ENCODE measurements around the gene DCLRE1A. TPM values are rescaled to one million over a fixed set of nuclear protein-coding genes. Genes with fewer than 3 reads are reported as not detected.
"Not testable (repeated sequence)": the region's sequence is repeated elsewhere in the genome, so short reads cannot be mapped to it uniquely, and the experiment has no call there.

The DCLRE1A gene
- total and polyA plus RNA-seq, 2 donors (not counting 1 experiment from before 2014, with no cell fraction given) = 1.4 to 2.4 TPM

DNA sequence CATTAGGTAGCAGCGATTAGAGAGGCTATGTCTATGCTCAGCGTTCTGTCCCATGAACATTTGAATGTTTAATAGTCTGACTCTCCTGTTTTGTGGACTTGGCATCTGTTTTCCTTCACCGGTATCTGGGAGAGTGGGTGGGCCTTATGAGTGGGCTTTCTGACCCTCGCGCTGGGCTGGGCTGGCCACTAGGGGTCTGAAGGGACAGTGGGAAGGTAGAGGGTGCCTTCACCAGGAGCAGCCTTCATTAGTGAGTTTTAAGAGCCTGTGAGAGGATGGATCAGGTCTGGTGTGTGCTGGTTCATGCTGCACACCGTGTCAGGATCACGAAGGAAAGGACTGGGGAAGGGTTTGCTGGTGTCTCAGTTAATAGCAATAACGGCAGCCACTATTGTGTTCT lies 33.4 kb downstream of the DCLRE1A start:
- no peaks in the 10 kb centered on the region for H3K27me3 ChIP-seq (replicated peaks in 1 of 4; ENCODE audit: control extremely low read depth in 1 of 4, control insufficient read depth in 3 of 4, insufficient read depth in 4 of 4, low read length in 3 of 4)
- H3K36me3 ChIP-seq (replicated peaks in 1 of 2; ENCODE audit: control extremely low read depth in 1 of 2, control insufficient read depth in 1 of 2, extremely low read depth in 1 of 2, insufficient read depth in 2 of 2, low read length in 1 of 2) = no peaks in the 10 kb centered on the region
- no peak overlapping the region for H3K4me2 ChIP-seq (replicated peaks; ENCODE audit: low read depth, low read length, poor library complexity, severe bottlenecking)
- ATAC-seq (ENCODE audit: low read depth) = no peak
- CTCF ChIA-PET = interaction anchor here (1.1 kb wide), 1 partner anchor 22 kb away, joined by 3 read pairs; no protein-coding TSS in a partner anchor
- H4K20me1 ChIP-seq (ENCODE audit: control insufficient read depth, insufficient read depth, low read length, poor library complexity, severe bottlenecking) = no peaks in the 10 kb centered on the region
- no peak for DNase-seq
- H2AFZ ChIP-seq (ENCODE audit: insufficient read depth, low read depth, low read length, poor library complexity, severe bottlenecking) = no peak overlapping the region
- POLR2A ChIA-PET = no interaction called here
- WGBS (ENCODE audit: insufficient coverage) = 97% methylated on average over 7 of the region's 8 CpGs
- no peak overlapping the region for H3K27ac Mint-ChIP-seq
- no peaks in the 10 kb centered on the region for H3K4me1 ChIP-seq (ENCODE audit: control insufficient read depth in 2 of 2, insufficient read depth in 2 of 2, low read length in 2 of 2)
- H3K9ac ChIP-seq (ENCODE audit: low read length) = no peak overlapping the region
- H3K4me3 Mint-ChIP-seq = no peak overlapping the region
- peaks cover 0 to 4% (median 0%) of the 10 kb centered on the region in 3 donors for H3K9me3 ChIP-seq (ENCODE audit: control extremely low read depth in 1 of 3, control insufficient read depth in 2 of 3, insufficient read depth in 1 of 3, low read length in 2 of 3)
- H3K9me3 Mint-ChIP-seq (ENCODE audit: insufficient read depth) = no peaks in the 10 kb centered on the region
- no peak overlapping the region for H3K4me3 ChIP-seq (ENCODE audit: control extremely low read depth in 1 of 5, extremely low read depth in 1 of 5, insufficient read depth in 1 of 5, low read depth in 2 of 5, low read length in 4 of 5)
- TF ChIP-seq, protein P1, sequence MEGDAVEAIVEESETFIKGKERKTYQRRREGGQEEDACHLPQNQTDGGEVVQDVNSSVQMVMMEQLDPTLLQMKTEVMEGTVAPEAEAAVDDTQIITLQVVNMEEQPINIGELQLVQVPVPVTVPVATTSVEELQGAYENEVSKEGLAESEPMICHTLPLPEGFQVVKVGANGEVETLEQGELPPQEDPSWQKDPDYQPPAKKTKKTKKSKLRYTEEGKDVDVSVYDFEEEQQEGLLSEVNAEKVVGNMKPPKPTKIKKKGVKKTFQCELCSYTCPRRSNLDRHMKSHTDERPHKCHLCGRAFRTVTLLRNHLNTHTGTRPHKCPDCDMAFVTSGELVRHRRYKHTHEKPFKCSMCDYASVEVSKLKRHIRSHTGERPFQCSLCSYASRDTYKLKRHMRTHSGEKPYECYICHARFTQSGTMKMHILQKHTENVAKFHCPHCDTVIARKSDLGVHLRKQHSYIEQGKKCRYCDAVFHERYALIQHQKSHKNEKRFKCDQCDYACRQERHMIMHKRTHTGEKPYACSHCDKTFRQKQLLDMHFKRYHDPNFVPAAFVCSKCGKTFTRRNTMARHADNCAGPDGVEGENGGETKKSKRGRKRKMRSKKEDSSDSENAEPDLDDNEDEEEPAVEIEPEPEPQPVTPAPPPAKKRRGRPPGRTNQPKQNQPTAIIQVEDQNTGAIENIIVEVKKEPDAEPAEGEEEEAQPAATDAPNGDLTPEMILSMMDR (IDR thresholded peaks at IDR 0.05) = no peak
- TF ChIP-seq EZH2 (IDR thresholded peaks at IDR 0.05; ENCODE audit: borderline replicate concordance, insufficient read depth, low read depth, low read length, poor library complexity, severe bottlenecking) = no peak
- intact Hi-C loops (cut with micrococcal nuclease) = no loop called here
- H3K27ac ChIP-seq (ENCODE audit: low read length in 2 of 2) = no peak overlapping the region
- H3K4me1 Mint-ChIP-seq = no peaks in the 10 kb centered on the region
- no peaks in the 10 kb centered on the region for H3K79me2 ChIP-seq (ENCODE audit: control insufficient read depth, insufficient read depth, low read length)
- H3K27me3 Mint-ChIP-seq = peaks cover 15% of the 10 kb centered on the region

GRCh38 chr10:113819989-113820388 lies 33.9 kb downstream of the DCLRE1A start:
- ATAC-seq (ENCODE audit: low read depth) (no peak), DNase-seq (no peak)
- Histone ChIP-seq H3K9me3 (ENCODE audit: control extremely low read depth in 1 of 3, control insufficient read depth in 2 of 3, insufficient read depth in 1 of 3, low read length in 2 of 3) (no peaks in the 10 kb centered on the region), H3K36me3 (replicated peaks in 1 of 2; ENCODE audit: control extremely low read depth in 1 of 2, control insufficient read depth in 1 of 2, extremely low read depth in 1 of 2, insufficient read depth in 2 of 2, low read length in 1 of 2) (no peaks in the 10 kb centered on the region), H3K4me2 (replicated peaks; ENCODE audit: low read depth, low read length, poor library complexity, severe bottlenecking) (no peak overlapping the region), H3K27ac (ENCODE audit: low read length in 2 of 2) (no peak overlapping the region), H3K27me3 (replicated peaks in 1 of 4; ENCODE audit: control extremely low read depth in 1 of 4, control insufficient read depth in 3 of 4, insufficient read depth in 4 of 4, low read length in 3 of 4) (no peaks in the 10 kb centered on the region), H3K4me1 (ENCODE audit: control insufficient read depth in 2 of 2, insufficient read depth in 2 of 2, low read length in 2 of 2) (no peaks in the 10 kb centered on the region), H3K79me2 (ENCODE audit: control insufficient read depth, insufficient read depth, low read length) (no peaks in the 10 kb centered on the region), H3K9ac (ENCODE audit: low read length) (no peak overlapping the region), H4K20me1 (ENCODE audit: control insufficient read depth, insufficient read depth, low read length, poor library complexity, severe bottlenecking) (no peaks in the 10 kb centered on the region), H2AFZ (ENCODE audit: insufficient read depth, low read depth, low read length, poor library complexity, severe bottlenecking) (no peak overlapping the region), H3K4me3 (ENCODE audit: control extremely low read depth in 1 of 5, extremely low read depth in 1 of 5, insufficient read depth in 1 of 5, low read depth in 2 of 5, low read length in 4 of 5) (no peak overlapping the region)
- no peaks in the 10 kb centered on the region for H3K9me3 Mint-ChIP-seq (ENCODE audit: insufficient read depth)
- no peak for TF ChIP-seq EZH2 (IDR thresholded peaks at IDR 0.05; ENCODE audit: borderline replicate concordance, insufficient read depth, low read depth, low read length, poor library complexity, severe bottlenecking)
- TF ChIP-seq, protein P1 (IDR thresholded peaks at IDR 0.05) = no peak
- ChIA-PET POLR2A (no interaction called here), CTCF (interaction anchor here (1.1 kb wide), 1 partner anchor 22 kb away, joined by 3 read pairs; no protein-coding TSS in a partner anchor)
- 100% methylated on average over 1 of the region's 4 CpGs for WGBS (ENCODE audit: insufficient coverage)
- intact Hi-C loops (cut with micrococcal nuclease) = no loop called here
- H3K4me1 Mint-ChIP-seq = no peaks in the 10 kb centered on the region
- peaks cover 15% of the 10 kb centered on the region for H3K27me3 Mint-ChIP-seq
- H3K4me3 Mint-ChIP-seq = no peak overlapping the region
- no peak overlapping the region for H3K27ac Mint-ChIP-seq

GRCh38 chr10:113814700-113815099 lies 39.2 kb downstream of the DCLRE1A start:
- ATAC-seq (ENCODE audit: low read depth); H3K36me3 ChIP-seq (replicated peaks in 1 of 2; ENCODE audit: control extremely low read depth in 1 of 2, control insufficient read depth in 1 of 2, extremely low read depth in 1 of 2, insufficient read depth in 2 of 2, low read length in 1 of 2); H3K27ac Mint-ChIP-seq; H3K4me2 ChIP-seq (replicated peaks; ENCODE audit: low read depth, low read length, poor library complexity, severe bottlenecking); H3K4me3 Mint-ChIP-seq; H3K27me3 ChIP-seq (replicated peaks in 1 of 4; ENCODE audit: control extremely low read depth in 1 of 4, control insufficient read depth in 3 of 4, insufficient read depth in 4 of 4, low read length in 3 of 4); DNase-seq; H3K9me3 ChIP-seq (ENCODE audit: control extremely low read depth in 1 of 3, control insufficient read depth in 2 of 3, insufficient read depth in 1 of 3, low read length in 2 of 3); H4K20me1 ChIP-seq (ENCODE audit: control insufficient read depth, insufficient read depth, low read length, poor library complexity, severe bottlenecking); H3K4me3 ChIP-seq (ENCODE audit: control extremely low read depth in 1 of 5, extremely low read depth in 1 of 5, insufficient read depth in 1 of 5, low read depth in 2 of 5, low read length in 4 of 5); H3K9ac ChIP-seq (ENCODE audit: low read length); H3K9me3 Mint-ChIP-seq (ENCODE audit: insufficient read depth); H3K27ac ChIP-seq (ENCODE audit: low read length in 2 of 2); H3K4me1 ChIP-seq (ENCODE audit: control insufficient read depth in 2 of 2, insufficient read depth in 2 of 2, low read length in 2 of 2); POLR2A ChIA-PET; H2AFZ ChIP-seq (ENCODE audit: insufficient read depth, low read depth, low read length, poor library complexity, severe bottlenecking); intact Hi-C loops (cut with micrococcal nuclease); CTCF ChIA-PET; H3K4me1 Mint-ChIP-seq; H3K79me2 ChIP-seq (ENCODE audit: control insufficient read depth, insufficient read depth, low read length): not testable (repeated sequence)
- WGBS (ENCODE audit: insufficient coverage) = no CpG with 5 or more reads among the region's 1 CpG
- peaks cover 23% of the 10 kb centered on the region for H3K27me3 Mint-ChIP-seq

All from B cell (primary cell).